Measurements from ENCODE around the gene PCDHAC2.

DNA sequence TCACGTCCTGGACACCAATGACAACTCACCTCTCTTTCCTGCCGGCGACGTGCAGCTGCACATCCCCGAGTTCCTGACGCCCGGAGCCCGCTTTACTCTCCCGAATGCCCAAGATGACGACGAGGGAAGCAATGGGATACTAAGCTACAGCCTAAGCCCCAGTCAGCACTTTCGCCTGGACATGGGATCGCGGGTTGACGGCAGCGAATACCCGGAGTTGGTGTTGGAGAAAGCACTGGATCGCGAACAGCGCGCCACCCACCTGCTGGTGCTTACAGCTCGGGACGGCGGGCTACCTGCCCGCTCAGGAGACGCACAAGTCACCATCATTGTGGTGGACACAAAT, 39.1 kb upstream of the PCDHAC2 start:
- TF ChIP-seq, protein P1, sequence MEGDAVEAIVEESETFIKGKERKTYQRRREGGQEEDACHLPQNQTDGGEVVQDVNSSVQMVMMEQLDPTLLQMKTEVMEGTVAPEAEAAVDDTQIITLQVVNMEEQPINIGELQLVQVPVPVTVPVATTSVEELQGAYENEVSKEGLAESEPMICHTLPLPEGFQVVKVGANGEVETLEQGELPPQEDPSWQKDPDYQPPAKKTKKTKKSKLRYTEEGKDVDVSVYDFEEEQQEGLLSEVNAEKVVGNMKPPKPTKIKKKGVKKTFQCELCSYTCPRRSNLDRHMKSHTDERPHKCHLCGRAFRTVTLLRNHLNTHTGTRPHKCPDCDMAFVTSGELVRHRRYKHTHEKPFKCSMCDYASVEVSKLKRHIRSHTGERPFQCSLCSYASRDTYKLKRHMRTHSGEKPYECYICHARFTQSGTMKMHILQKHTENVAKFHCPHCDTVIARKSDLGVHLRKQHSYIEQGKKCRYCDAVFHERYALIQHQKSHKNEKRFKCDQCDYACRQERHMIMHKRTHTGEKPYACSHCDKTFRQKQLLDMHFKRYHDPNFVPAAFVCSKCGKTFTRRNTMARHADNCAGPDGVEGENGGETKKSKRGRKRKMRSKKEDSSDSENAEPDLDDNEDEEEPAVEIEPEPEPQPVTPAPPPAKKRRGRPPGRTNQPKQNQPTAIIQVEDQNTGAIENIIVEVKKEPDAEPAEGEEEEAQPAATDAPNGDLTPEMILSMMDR (IDR thresholded peaks at IDR 0.05) = no peak
- TF ChIP-seq POLR2A (IDR thresholded peaks at IDR 0.05) = no peak

Data from gastroesophageal sphincter (tissue), 3 donors.